Fibroblast of pulmonary artery (primary cell): ENCODE results near the gene CSRP3.
A peak's percentile ranks its signal among the peaks of the same experiment; 100 is the strongest.

Experiments
- DNase-seq: peaks from one replicate; pipeline ENCODE4 v3.0.0-alpha.2; 2010; ENCODE audit warnings: low read depth
- H3K4me3 ChIP-seq: replicated peaks from 2 replicates; pipeline ENCODE4 v1.5.1; 2011; ENCODE audit warnings: low read depth, mild to moderate bottlenecking, control low read depth, low read length, moderate library complexity
- TF ChIP-seq, protein P1 (sequence below): IDR thresholded peaks from 2 replicates; pipeline ENCODE4 v1.5.1; 2011; ENCODE audit warnings: mild to moderate bottlenecking, control low read depth, low read length, inconsistent platforms; ENCODE audit errors: missing control alignments

The CSRP3 gene

DNA sequence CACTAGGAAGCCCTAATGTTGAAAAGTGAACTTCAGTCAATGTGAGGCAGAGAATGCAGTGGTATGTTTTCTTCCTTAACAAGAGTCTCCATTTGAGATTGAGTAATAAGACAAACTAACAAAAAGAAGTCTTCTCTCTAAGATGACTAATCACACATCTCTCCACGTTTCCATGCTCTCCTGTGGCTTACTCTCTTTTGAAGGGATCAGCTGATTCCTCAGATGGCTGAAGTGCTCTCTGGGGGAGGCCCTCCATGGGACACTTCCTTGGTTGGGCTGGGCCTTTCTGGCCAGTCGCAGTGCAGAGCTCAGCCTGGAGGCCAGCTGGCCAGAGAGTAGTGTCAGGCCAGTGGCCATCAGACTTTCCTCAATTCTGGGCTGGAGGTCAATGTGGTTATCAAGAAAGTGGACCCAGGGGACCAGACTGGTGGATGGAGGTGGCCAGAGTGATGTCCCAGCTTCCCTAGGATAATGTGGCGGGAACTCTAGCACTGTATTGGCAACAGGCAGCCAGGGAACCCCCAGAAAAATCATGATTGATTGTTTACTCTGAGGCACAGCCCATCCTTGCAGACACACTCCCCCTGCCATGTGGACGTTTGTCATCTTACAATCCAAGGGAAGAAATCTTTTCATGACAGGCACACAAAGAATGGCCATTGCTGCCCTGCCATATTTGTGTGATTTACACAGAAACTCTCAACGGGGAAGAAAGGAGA is 14.5 kb downstream of the CSRP3 start:
- no peak overlapping the region for H3K4me3 ChIP-seq
- DNase-seq: peak; percentile 26
- TF ChIP-seq, protein P1, sequence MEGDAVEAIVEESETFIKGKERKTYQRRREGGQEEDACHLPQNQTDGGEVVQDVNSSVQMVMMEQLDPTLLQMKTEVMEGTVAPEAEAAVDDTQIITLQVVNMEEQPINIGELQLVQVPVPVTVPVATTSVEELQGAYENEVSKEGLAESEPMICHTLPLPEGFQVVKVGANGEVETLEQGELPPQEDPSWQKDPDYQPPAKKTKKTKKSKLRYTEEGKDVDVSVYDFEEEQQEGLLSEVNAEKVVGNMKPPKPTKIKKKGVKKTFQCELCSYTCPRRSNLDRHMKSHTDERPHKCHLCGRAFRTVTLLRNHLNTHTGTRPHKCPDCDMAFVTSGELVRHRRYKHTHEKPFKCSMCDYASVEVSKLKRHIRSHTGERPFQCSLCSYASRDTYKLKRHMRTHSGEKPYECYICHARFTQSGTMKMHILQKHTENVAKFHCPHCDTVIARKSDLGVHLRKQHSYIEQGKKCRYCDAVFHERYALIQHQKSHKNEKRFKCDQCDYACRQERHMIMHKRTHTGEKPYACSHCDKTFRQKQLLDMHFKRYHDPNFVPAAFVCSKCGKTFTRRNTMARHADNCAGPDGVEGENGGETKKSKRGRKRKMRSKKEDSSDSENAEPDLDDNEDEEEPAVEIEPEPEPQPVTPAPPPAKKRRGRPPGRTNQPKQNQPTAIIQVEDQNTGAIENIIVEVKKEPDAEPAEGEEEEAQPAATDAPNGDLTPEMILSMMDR: no peak

DNA sequence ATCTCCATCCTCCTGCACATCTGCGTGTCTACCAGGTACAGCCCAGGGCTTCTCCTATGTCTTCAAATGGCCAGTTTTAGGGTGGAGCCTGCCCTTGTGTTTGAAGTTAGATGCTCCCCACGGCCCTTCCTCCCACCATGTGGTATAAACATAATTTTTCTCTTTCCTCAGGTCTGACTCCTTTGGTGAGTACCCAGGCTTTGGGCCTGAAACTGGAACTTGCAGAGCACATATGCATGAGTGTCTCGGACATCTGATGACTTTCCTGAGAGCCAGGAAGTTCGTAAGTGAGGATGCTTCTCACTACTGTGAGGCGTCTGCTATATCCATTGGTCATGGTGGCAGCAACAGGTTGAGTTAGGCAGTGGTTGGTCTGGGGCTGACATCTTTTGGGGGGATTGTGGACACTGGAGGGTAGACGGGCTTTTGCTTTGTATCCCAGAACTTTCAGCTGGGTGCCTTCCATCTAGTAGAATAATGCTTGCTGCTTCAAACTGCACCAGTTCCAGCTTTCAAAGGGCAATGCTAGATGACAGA is 16.2 kb downstream of the CSRP3 start:
- DNase-seq: no peak
- TF ChIP-seq, protein P1: no peak
- H3K4me3 ChIP-seq: no peak overlapping the region

- DNase-seq: no peak
- TF ChIP-seq, protein P1: no peak
- no peak overlapping the region for H3K4me3 ChIP-seq
Measured at GRCh38 chr11:19185036-19185435, 16.7 kb downstream of the CSRP3 start.

GRCh38 chr11:19183646-19184045 is 18.1 kb downstream of the CSRP3 start:
- TF ChIP-seq, protein P1: no peak
- no peak for DNase-seq
- no peak overlapping the region for H3K4me3 ChIP-seq

DNA sequence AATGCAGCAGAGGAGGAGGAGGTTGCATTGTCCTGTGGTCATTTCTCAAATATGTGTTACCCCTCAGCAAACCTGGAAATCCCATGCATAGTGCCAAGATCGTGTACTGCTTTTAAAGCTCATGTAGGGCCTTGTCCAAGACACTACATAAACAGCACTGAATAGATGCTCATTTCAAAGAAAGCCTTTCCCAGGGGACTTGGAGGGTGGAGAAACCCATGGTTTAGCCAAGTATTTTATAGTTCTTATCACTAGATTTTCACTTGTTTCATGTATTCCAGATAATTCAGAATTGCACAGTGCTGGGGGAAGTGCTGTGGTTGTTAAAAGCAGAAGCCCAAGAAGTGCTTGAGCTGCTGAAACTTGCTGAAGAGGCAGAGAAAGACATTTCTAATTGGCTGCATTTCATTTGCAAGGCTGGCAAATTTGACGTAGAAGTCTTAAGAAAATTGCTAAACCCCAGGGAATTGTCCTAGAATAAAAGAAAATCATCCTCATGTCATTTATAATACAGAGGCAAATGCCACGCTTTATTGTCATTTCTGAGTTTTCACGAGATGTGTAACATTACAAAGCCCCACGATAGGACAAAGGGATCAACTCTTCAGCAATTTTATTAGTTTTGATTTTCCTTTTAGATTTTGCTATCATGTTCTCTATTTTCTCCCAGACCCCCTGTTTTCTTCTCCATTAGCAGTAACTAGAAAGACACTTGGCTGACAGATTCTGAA is 20.1 kb downstream of the CSRP3 start:
- TF ChIP-seq, protein P1: no peak
- H3K4me3 ChIP-seq: no peak overlapping the region
- DNase-seq: no peak

DNA sequence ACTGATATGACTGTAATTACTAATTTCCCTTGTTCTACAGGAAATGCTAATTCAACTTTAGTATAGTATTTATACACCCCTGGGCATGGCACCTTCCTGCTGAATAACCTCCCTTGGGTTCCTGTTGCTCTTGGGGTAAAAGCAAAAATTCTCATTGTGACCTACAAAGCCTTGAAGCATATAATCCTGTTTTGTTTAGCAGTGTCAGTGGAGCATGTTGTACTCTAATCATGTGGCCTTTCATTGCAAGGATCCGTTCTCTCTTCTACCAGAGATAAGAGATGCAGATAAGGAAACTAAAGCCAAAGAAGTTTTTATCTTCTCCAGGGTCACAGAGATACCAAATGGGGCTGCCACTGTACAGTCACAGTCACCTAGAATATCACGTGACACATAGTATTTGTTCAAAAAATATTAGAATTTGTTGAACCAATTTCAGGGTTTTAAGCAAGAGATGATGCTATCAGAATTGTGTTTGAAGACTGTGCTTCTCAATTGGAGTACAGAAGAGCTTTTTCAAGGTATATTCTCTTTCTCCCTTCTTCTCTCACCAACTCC is 25.1 kb downstream of the CSRP3 start:
- no peak for DNase-seq
- no peak overlapping the region for H3K4me3 ChIP-seq
- TF ChIP-seq, protein P1: no peak
